ELR (cell line): ENCODE results near the gene CROCC2.

Source experiments
- DNase-seq: peaks from one replicate; pipeline ENCODE4 v3.0.0-alpha.2; 2015; ENCODE audit warnings: low read depth

The CROCC2 gene

GRCh38 chr2:240921311-240921994 lies 15.3 kb downstream of the CROCC2 start:
- peak; percentile 97 for DNase-seq

- DNase-seq = no peak
Observed at GRCh38 chr2:240921995-240922244, 15.8 kb downstream of the CROCC2 start.

- DNase-seq = no peak
Observed at GRCh38 chr2:240922245-240922981, 16.3 kb downstream of the CROCC2 start.

- DNase-seq = no peak
Observed at GRCh38 chr2:240922982-240923537, 16.9 kb downstream of the CROCC2 start.

DNA sequence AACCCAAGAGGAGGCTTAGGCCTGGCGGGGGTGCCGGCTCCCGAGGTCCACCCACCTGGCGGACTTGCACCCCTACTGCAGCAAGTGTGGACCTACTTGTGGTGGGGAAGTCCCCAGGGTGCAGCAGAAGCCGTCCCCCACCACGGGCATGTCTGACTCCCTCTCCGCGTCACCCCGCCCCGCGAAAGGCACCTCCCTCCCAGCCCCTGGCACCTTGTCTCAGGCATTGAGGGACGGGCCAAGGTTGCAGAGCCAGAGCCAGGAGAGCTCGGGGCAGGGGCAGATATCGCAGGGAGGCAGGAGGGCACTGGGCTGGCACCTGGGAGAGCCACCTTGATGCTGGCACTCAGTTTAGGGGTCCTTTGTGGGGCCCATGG lies 19.0 kb downstream of the CROCC2 start:
- DNase-seq = no peak

DNA sequence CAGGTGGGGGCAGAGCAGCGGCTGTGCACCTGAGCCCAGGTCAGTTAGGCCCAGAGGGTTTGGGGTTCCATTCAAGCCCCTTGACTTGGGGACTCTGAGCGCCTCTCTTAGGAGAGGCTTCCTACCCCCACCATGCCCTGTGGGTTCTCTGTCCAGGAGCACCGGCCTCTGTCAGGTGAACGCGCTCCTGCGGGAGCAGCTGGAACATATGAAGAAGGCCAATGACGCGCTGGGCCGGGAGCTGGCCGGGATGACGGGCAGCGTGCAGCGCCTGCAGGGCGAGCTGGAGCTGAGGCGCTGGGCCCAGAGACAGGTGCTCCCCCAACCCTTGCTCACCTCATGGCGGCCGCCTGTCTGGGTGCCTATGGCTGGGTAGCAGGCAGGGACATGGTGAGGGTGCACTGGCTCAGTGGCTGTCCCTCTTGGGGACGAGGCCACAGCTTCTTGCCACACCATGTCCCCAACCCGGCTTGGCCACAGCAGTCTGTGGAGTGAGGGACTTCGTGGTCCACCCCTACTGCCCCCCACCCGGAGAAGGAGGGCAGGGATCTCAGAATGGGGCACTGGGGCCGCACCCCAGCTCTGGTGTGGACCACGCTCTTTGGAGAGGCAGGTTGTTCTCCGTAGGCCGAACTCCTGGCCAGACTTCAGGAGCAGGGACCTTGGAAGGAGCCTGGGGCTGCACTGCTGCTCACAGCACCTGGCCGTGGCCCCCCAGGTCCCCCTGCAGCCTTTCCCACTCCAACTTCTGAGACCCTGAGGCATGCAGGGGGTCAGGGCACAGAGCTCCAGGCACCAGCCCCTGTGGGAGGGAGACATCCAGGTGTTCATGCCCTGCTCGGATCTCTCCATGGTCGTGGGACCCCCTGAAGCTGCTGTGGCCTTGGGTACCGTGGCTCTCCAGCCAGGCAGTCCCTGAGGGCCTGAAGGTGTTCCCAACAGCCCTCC lies 19.7 kb downstream of the CROCC2 start:
- no peak for DNase-seq

DNA sequence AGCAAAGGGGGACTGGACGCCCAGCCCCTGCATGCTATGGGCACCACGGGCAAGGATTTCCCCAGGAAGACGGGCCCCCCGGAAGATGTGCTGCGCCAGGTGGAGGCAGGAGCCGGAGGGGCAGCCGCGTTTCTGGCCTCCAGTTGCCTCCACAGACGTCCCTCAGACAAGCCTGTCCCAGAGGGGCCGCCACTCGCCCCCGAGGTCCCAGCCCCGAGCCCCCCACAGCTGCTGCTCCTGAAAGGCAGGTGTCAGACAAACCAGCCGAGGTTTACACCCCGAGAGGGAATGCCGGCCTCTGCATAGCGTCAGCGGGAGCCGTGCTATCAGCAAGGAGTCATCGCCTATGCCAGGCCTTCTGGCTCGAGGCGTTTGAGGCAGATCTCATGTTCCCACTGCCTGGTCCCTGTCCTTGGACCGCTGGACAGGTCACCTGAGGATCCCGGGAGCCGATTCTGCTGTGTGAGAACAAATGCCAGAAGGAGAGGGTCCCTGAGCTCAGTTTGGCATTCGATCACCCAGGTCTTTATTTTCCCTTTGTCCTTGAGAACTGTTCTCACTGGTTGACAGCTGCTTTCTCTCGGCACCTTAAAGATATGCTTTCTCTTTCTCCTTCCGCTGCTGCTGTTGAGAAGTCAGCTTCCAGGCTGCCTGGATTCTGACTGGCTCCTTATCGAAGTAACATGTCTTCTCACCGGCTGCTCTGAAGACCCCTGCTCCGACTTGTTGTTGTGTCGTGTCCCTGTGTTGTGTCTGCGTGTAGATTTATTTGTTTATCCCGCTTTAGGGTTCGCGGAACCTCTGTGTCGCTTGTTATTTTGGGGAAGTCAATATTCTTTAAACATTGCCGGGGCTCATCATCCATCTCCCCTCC lies 20.6 kb downstream of the CROCC2 start:
- peak; percentile 20 for DNase-seq

GRCh38 chr2:240927390-240927781 lies 21.2 kb downstream of the CROCC2 start:
- DNase-seq = no peak

DNA sequence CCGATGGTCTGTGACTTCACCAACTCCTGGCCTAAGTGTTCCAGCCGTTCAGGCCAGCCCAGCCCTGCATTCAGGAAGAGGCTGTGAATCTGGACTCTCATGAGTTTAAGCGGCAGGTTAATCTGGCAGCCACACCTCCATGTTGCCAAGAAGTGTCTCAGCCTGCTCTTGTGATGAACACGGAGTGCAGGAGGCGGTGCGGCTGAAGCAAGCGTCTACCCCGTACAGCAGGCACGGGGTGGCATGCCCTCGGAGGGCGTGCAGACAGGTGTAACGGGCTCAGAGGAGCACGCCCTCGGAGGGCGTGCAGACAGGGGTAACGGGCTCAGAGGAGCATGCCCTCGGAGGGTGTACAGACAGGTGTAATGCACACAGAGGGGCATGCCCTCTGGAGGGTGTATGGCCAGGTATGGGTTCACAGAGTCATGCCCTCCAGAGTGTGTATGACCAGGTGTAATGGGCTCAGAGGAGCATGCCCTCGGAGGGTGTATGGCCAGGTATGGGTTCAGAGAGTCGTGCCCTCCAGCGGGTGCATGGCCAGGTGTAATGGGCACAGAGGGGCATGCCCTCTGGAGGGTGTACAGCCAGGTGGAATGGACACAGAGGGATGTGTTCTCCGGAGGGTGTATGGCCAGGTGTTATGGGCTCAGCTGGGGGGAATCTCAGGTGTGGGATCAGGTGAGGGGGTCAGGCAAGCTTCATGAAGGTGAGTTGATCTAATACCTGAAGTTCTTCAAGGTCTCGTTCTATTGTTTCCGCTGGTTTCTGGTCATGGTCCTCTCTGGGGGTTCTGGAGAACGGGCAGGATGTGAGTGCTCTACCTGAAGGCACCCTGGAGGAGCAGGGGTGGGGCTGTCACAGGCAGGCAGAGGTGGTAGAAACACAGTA lies 22.6 kb downstream of the CROCC2 start:
- no peak for DNase-seq

- no peak for DNase-seq
Observed at GRCh38 chr2:240929364-240930095, 23.4 kb downstream of the CROCC2 start.

DNA sequence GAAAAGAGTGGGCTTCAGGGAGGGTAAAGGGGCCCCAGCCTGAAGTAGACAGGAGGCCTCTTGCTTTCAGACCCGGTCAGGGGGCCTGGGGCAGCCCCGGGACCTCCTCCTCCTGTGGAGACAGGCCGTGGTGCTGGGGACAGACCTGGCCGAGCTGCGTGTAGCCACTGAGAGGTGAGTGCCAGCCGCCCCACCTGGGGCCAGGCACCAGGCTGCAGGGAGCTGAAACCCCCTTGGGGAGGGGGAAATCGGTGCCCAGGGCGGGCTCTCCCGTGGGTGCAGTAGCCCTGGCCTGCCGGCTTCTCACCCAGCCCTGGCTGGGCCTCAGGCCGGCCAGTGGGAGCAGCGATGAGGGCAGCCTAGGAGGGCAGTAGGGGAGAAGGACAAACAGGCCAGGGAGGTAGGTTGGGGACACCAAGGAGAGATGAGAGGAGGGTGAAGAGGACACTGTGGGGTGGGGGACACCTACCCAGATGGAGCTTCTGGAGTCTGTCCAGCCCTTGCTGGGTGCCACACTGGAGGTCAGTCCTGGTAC lies 24.0 kb downstream of the CROCC2 start:
- no peak for DNase-seq

DNA sequence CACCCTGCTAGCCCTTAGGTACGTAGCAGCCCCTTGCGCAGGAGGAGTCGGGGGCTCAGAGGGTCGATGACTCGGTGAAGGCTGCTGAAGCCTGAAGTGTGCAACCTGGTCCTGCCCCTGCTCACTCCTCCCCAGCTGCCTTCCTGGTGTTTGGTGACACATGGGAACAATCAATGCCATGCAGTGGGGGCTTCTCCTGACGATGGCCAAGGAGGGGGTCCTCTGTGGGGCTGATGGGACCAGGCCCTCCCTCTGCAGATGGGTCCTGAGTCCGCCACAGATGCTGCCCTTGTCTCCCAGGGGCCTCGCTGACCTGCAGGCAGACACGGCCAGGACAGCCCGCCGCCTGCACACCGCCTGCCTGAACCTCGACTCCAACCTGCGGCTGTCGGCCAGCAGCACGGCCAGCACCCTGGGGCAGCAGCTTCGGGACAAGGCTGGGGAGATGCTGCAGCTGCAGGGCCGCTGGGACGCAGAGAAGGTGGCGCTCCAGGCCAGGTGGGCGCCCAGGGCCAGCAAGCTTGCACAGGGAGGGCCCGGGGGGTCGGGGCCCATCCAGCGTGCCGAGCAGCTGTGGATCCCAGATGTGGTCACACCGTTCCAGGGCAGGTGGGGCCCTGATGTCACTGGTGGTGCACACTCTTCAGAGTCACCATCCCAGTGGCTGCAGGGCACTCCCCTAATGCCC lies 24.6 kb downstream of the CROCC2 start:
- DNase-seq = no peak

GRCh38 chr2:240931319-240931949 lies 25.3 kb downstream of the CROCC2 start:
- DNase-seq = no peak

- DNase-seq = no peak
Observed at GRCh38 chr2:240932001-240932723, 26.0 kb downstream of the CROCC2 start.

GRCh38 chr2:240932724-240933047 lies 26.6 kb downstream of the CROCC2 start:
- no peak for DNase-seq

DNA sequence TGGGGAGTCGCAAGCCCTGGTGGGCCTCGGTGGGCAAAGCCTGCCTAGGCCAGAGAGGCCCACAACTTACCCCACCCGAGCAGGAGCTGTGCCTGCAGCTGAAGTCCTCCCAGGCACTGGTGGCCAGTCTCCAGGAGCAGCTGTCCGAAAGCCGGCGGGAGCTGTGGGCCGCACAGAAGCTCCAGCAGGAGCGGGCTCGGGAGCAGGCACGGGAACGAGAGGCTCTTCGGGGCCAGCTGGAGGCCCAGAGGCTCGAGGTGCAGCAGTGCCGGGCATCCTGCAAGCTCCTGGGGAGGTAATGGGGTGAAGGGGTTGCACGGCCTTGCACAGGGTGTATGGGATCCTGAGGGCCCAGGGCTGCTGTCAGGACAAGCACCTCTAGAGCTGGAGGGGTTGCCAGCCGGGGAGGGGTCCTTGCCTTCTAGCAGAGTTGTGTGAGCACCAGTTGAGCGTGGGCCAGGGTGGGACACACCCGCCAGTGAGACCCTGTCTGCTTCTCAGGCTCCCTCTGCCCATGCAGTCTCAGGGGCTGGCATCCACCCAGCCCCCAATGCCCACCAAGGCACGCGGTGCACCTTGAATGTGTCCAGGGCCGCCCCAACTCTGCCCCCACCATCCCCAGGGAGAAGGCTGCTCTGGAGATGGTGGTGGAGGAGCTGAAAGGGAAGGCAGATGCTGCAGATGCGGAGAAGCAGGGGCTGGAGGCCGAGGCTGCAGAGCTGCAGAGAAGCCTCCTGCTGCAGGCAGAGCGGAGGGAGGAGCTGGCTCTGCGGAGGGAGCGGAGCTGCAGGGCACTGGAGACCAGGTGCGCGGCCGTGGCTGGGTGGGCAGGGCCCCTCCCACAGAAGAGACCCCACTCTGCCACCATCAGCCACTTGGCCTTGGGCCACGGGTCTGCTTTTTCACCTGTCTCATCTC lies 27.2 kb downstream of the CROCC2 start:
- DNase-seq = no peak
